Panc1 (cell line): Measurements from ENCODE around the gene MYH11. TPM values are rescaled to one million over a fixed set of nuclear protein-coding genes. Genes with fewer than 3 reads are reported as not detected.
A peak's percentile ranks its signal among the peaks of the same experiment; 100 is the strongest.

Source experiments
- ATAC-seq: fragments of 200-7000 bp; cut with Tn5 transposase; 2 replicates; pipeline ENCODE4 v1.9.1; 2020; ENCODE audit warnings: mild to moderate bottlenecking, moderate library complexity
- BruUV-seq: library from RNA; stranded (reverse); fragments of 400-500 nt; replicated peaks from 2 replicates; lab custom pipeline; 2021; lab: Mats Ljungman, UMichigan
- CTCF ChIA-PET: fragments of 300-600 bp; sonication (Branson Sonifier 250); formaldehyde crosslinking; loops from one replicate; lab custom pipeline; 2022; ENCODE audit warnings: antibody characterized with exemption; lab: Charles Lee
- POLR2A ChIA-PET: fragments of 300-600 bp; sonication (Branson Sonifier 250); formaldehyde crosslinking; loops from one replicate; lab custom pipeline; 2022; ENCODE audit warnings: antibody characterized with exemption; lab: Charles Lee
- DNase-seq: peaks from one replicate; pipeline ENCODE4 v3.0.0-alpha.2; 2010; ENCODE audit warnings: low read depth, low spot score
- H3K27ac ChIP-seq: 2 replicates; pipeline ENCODE4 v1.5.1; 2011; ENCODE audit warnings: mild to moderate bottlenecking, low read length, inconsistent platforms
- H3K27me3 ChIP-seq: fragments of 200-500 bp; sonication (Bioruptor generic); 2 replicates; pipeline ENCODE4 v1.6.0; 2014; ENCODE audit warnings: low read length, inconsistent platforms; ENCODE audit not compliant: control insufficient read depth, insufficient read depth
- H3K36me3 ChIP-seq: fragments of 200-500 bp; sonication (Bioruptor generic); 2 replicates; pipeline ENCODE4 v1.5.1; 2014; ENCODE audit warnings: inconsistent platforms, mild to moderate bottlenecking, low read length, moderate library complexity; ENCODE audit not compliant: control insufficient read depth, insufficient read depth
- H3K4me1 ChIP-seq: 2 replicates; pipeline ENCODE4 v1.5.1; 2011; ENCODE audit warnings: inconsistent platforms, mild to moderate bottlenecking, low read length, moderate library complexity; ENCODE audit not compliant: control insufficient read depth, insufficient read depth
- H3K4me3 ChIP-seq, 2 experiments: 2 replicates each; pipeline ENCODE4 v1.5.1; 2011 to 2012; ENCODE audit warnings: low read depth in 2 of 2, low read length in 2 of 2, mild to moderate bottlenecking in 2 of 2, inconsistent platforms in 1 of 2, moderate library complexity in 1 of 2
- H3K9me3 ChIP-seq: fragments of 200-500 bp; sonication (Bioruptor generic); 2 replicates; pipeline ENCODE4 v1.5.1; 2014; ENCODE audit warnings: low read depth, mild to moderate bottlenecking, inconsistent platforms, low read length, moderate library complexity; ENCODE audit not compliant: control insufficient read depth, insufficient read depth
- POLR2AphosphoS5 ChIP-seq: IDR thresholded peaks from 2 replicates; pipeline ENCODE4 v1.6.1; 2012; ENCODE audit warnings: mild to moderate bottlenecking, low read depth, low read length, moderate library complexity
- SIN3A ChIP-seq: IDR thresholded peaks from 2 replicates; pipeline ENCODE4 v1.6.1; 2012; ENCODE audit warnings: low read depth, mild to moderate bottlenecking, low read length, moderate library complexity, borderline replicate concordance; ENCODE audit not compliant: insufficient read depth
- TCF7L2 ChIP-seq: IDR thresholded peaks from 2 replicates; pipeline ENCODE4 v1.6.1; 2011; ENCODE audit warnings: mild to moderate bottlenecking, low read depth, low read length, inconsistent platforms
- in situ Hi-C: cut with HindIII; loops from 2 replicates; pipeline ENCODE4 v1.10.0; 2016; ENCODE audit warnings: low sequenced_read_pairs, low pct_unique_long_range_greater_than_20kb
- intact Hi-C: fragments of 100-400 bp; cut with micrococcal nuclease; formaldehyde crosslinking; loops from one replicate; pipeline ENCODE4 v1.10.0; 2022; ENCODE audit not compliant: unreplicated experiment
- total RNA-seq: library from RNA; stranded (reverse); gene quantifications from one replicate; pipeline ENCODE4 v1.2.1, GENCODE V29; 2021; ENCODE audit not compliant: unreplicated experiment
- TF ChIP-seq, protein P1 (sequence below): fragments of 450-650 bp; IDR thresholded peaks from 2 replicates; pipeline ENCODE4 v1.5.1; 2017; ENCODE audit warnings: mild to moderate bottlenecking
- TF ChIP-seq, protein P2 (sequence below), 2 experiments: IDR thresholded peaks; 2 replicates each; pipeline ENCODE4 v1.6.1; 2011 to 2012; ENCODE audit warnings: low read depth in 2 of 2, control low read depth in 1 of 2, low read length in 1 of 2, mild to moderate bottlenecking in 1 of 2, moderate library complexity in 1 of 2; ENCODE audit not compliant: insufficient read depth in 1 of 2

Gene MYH11
- total RNA-seq, 1 experiment from 2014 or later = 0.51 TPM

DNA sequence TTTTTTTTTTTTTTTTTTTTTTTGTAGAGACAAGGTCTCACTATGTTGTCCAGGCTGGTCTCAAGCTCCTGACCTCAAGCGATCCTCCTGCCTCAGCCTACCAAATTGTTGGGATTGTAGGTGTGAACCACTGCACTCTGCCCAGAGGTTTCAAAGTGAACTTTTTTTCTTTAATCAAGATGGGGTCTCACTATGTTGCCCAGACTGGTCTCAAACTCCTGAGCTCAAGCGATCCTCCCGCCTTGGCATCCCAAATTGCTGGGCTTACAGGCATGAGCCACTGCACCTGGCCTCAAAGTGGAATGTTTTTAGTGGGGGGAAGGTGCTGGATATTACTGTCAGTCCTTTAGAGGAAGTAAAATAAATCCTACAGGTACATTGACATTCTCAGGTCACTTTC is 43.5 kb upstream of the MYH11 start:
- CTCF ChIA-PET = interaction anchor here (0.6 kb wide), 1 partner anchor 228 kb away, joined by 11 read pairs; no protein-coding TSS in a partner anchor

DNA sequence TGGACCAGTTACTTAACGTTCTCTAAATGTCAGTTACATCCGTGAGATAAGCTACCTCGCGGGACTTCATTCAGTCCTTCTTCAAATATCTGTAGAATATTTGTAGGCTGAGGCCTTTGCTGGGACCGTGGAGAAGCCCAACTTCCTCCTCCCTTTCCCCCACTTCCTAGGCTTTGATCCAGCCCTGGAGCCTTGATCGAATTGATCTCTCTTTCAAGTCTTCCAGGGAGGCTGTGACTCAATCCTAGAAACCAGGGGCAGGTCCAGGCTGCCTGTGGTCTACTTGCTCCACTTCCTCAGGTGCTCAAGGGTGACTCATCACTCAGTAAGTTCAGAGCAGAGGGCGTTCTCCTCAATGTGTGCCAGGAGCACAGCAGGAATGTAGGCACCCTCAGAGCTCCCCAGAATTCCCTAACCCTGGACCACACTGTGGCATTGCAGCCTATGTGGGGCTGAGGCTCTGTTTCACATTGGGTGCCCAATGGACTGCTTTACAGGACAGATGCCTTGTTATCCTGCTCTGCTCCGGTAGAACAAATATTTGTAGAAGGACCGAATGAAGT is 42.8 kb upstream of the MYH11 start:
- ChIA-PET CTCF (interaction anchor here (0.6 kb wide), 1 partner anchor 228 kb away, joined by 11 read pairs; no protein-coding TSS in a partner anchor), POLR2A (interaction anchor here (1.0 kb wide), 1 partner anchor 38 kb away, joined by 3 read pairs; no protein-coding TSS in a partner anchor)
- peaks cover 29% of the 10 kb centered on the region for H3K4me1 ChIP-seq
- TF ChIP-seq, protein P1, sequence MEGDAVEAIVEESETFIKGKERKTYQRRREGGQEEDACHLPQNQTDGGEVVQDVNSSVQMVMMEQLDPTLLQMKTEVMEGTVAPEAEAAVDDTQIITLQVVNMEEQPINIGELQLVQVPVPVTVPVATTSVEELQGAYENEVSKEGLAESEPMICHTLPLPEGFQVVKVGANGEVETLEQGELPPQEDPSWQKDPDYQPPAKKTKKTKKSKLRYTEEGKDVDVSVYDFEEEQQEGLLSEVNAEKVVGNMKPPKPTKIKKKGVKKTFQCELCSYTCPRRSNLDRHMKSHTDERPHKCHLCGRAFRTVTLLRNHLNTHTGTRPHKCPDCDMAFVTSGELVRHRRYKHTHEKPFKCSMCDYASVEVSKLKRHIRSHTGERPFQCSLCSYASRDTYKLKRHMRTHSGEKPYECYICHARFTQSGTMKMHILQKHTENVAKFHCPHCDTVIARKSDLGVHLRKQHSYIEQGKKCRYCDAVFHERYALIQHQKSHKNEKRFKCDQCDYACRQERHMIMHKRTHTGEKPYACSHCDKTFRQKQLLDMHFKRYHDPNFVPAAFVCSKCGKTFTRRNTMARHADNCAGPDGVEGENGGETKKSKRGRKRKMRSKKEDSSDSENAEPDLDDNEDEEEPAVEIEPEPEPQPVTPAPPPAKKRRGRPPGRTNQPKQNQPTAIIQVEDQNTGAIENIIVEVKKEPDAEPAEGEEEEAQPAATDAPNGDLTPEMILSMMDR = no peak
- peak; percentile 43; the same call in 1 of the 2 replicates for TF ChIP-seq POLR2AphosphoS5
- peak; percentile 94 for TF ChIP-seq TCF7L2
- H3K9me3 ChIP-seq = no peaks in the 10 kb centered on the region
- BruUV-seq = no TSS peak
- in situ Hi-C loops (loop anchor here (10.0 kb wide), 1 partner anchor 135 kb away; no protein-coding TSS in a partner anchor), intact Hi-C loops (no loop called here)
- DNase-seq (peak; percentile 92), ATAC-seq (peak; percentile 98)
- H3K36me3 ChIP-seq = no peaks in the 10 kb centered on the region
- H3K27ac ChIP-seq = peak overlapping the region; percentile 80
- H3K4me3 ChIP-seq = peak overlapping the region in 1 of 2 experiments; percentile 40; a peak in 2 of 4 replicates
- no peaks in the 10 kb centered on the region for H3K27me3 ChIP-seq

More for the DNA sequence above, 43.5 kb upstream of the MYH11 start:
- TF ChIP-seq SIN3A = no peak
- TF ChIP-seq, protein P2, sequence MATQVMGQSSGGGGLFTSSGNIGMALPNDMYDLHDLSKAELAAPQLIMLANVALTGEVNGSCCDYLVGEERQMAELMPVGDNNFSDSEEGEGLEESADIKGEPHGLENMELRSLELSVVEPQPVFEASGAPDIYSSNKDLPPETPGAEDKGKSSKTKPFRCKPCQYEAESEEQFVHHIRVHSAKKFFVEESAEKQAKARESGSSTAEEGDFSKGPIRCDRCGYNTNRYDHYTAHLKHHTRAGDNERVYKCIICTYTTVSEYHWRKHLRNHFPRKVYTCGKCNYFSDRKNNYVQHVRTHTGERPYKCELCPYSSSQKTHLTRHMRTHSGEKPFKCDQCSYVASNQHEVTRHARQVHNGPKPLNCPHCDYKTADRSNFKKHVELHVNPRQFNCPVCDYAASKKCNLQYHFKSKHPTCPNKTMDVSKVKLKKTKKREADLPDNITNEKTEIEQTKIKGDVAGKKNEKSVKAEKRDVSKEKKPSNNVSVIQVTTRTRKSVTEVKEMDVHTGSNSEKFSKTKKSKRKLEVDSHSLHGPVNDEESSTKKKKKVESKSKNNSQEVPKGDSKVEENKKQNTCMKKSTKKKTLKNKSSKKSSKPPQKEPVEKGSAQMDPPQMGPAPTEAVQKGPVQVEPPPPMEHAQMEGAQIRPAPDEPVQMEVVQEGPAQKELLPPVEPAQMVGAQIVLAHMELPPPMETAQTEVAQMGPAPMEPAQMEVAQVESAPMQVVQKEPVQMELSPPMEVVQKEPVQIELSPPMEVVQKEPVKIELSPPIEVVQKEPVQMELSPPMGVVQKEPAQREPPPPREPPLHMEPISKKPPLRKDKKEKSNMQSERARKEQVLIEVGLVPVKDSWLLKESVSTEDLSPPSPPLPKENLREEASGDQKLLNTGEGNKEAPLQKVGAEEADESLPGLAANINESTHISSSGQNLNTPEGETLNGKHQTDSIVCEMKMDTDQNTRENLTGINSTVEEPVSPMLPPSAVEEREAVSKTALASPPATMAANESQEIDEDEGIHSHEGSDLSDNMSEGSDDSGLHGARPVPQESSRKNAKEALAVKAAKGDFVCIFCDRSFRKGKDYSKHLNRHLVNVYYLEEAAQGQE (IDR thresholded peaks at IDR 0.05; ENCODE audit: insufficient read depth in 1 of 2, low read depth in 2 of 2, low read length in 1 of 2) = no peak
- no peak for TF ChIP-seq TCF7L2
- TF ChIP-seq, protein P1 = no peak
- TF ChIP-seq POLR2AphosphoS5 = no peak
- BruUV-seq = no TSS peak
- intact Hi-C loops = no loop called here
- Histone ChIP-seq H3K9me3 (no peaks in the 10 kb centered on the region), H3K27ac (peak overlapping the region; percentile 80), H3K36me3 (no peaks in the 10 kb centered on the region), H3K27me3 (no peaks in the 10 kb centered on the region), H3K4me1 (peaks cover 29% of the 10 kb centered on the region), H3K4me3 (no peak overlapping the region)
- POLR2A ChIA-PET = interaction anchor here (1.0 kb wide), 1 partner anchor 38 kb away, joined by 3 read pairs; no protein-coding TSS in a partner anchor
- ATAC-seq (no peak), DNase-seq (no peak)
- in situ Hi-C loops = no loop called here
